Activated T-cell treated with anti-CD3 and anti-CD28 coated beads for 4 hours (primary cell): Measurements from ENCODE around the gene CACNG1.
"Not testable (repeated sequence)": the region's sequence is repeated elsewhere in the genome, so short reads cannot be mapped to it uniquely, and the experiment has no call there.

ENCODE experiments used
- DNase-seq: peaks from one replicate; pipeline ENCODE4 v3.0.0-alpha.2; 2020

The CACNG1 gene

GRCh38 chr17:67082107-67082506, 37.8 kb downstream of the CACNG1 start:
- no peak for DNase-seq

- no peak for DNase-seq
Measured at GRCh38 chr17:67085406-67085805, 41.1 kb downstream of the CACNG1 start.

GRCh38 chr17:67088639-67089038, 44.3 kb downstream of the CACNG1 start:
- no peak for DNase-seq

- DNase-seq = no peak
Measured at GRCh38 chr17:67090341-67090740, 46.0 kb downstream of the CACNG1 start.

- DNase-seq = no peak
Measured at GRCh38 chr17:67092291-67092690, 47.9 kb downstream of the CACNG1 start.

GRCh38 chr17:67092710-67093109, 48.4 kb downstream of the CACNG1 start:
- not testable (repeated sequence) for DNase-seq

GRCh38 chr17:67093348-67093747, 49.0 kb downstream of the CACNG1 start:
- no peak for DNase-seq

- not testable (repeated sequence) for DNase-seq
Measured at GRCh38 chr17:67095291-67095690, 50.9 kb downstream of the CACNG1 start.

GRCh38 chr17:67095803-67096202, 51.4 kb downstream of the CACNG1 start:
- DNase-seq = no peak

- DNase-seq = no peak
Measured at GRCh38 chr17:67096609-67097008, 52.3 kb downstream of the CACNG1 start.

GRCh38 chr17:67098006-67098405, 53.7 kb downstream of the CACNG1 start:
- no peak for DNase-seq

GRCh38 chr17:67104641-67105040, 60.3 kb downstream of the CACNG1 start:
- DNase-seq = not testable (repeated sequence)

- DNase-seq = no peak
Measured at GRCh38 chr17:67105213-67105612, 60.9 kb downstream of the CACNG1 start.
